Mucosa of gallbladder (tissue), 1 donor: ENCODE results near the gene BOLA2B. TPM values are rescaled to one million over a fixed set of nuclear protein-coding genes. Genes with fewer than 3 reads are reported as not detected.
"Not testable (repeated sequence)": the region's sequence is repeated elsewhere in the genome, so short reads cannot be mapped to it uniquely, and the experiment has no call there.

Source experiments
- DNase-seq: peaks from one replicate; pipeline ENCODE4 v3.0.0-alpha.2; 2020; ENCODE audit warnings: low spot score
- total RNA-seq: library from RNA; stranded (reverse); gene quantifications from one replicate; pipeline ENCODE4 v1.2.1, GENCODE V29; 2021
- donor health status: DM: no; HTN: no; CAD: no.

The BOLA2B gene
- 59.4 TPM for total RNA-seq

GRCh38 chr16:30193615-30194014 is at the start of gene BOLA2B, which contains the start of gene SLX1A:
Gene BOLA2B, minus strand, starts transcription at chr16:30193666. Its CDS starts 71 bp downstream, at chr16:30193595.
Gene SLX1A, plus strand, starts transcription at chr16:30193875. Its CDS starts 210 bp downstream, at chr16:30194085.
- DNase-seq = not testable (repeated sequence)

GRCh38 chr16:30217082-30217481 is 23.6 kb upstream of the BOLA2B start:
- DNase-seq = peak; percentile 9

- DNase-seq = not testable (repeated sequence)
These were observed 17.9 kb upstream of the BOLA2B start for GRCh38 chr16:30211414-30211813.

GRCh38 chr16:30209032-30209431 is 15.6 kb upstream of the BOLA2B start:
- DNase-seq = peak; percentile 47

- peak; percentile 21 for DNase-seq
These were observed 13.7 kb upstream of the BOLA2B start for GRCh38 chr16:30207063-30207704.

- not testable (repeated sequence) for DNase-seq
These were observed 12.8 kb upstream of the BOLA2B start for GRCh38 chr16:30206252-30206651.

- peak; percentile 10 for DNase-seq
These were observed 12.2 kb upstream of the BOLA2B start for GRCh38 chr16:30205541-30206236.

- DNase-seq = not testable (repeated sequence)
These were observed 6.3 kb upstream of the BOLA2B start for GRCh38 chr16:30199608-30200343.

GRCh38 chr16:30199049-30199448 is 5.6 kb upstream of the BOLA2B start, which contains the start of gene SULT1A3:
Gene SULT1A3, plus strand, starts transcription at chr16:30199255. Its CDS starts 1,474 bp downstream, at chr16:30200729.
- not testable (repeated sequence) for DNase-seq

GRCh38 chr16:30197001-30197400 is 3.5 kb upstream of the BOLA2B start:
- DNase-seq = not testable (repeated sequence)

GRCh38 chr16:30194172-30194925 is 883 bp upstream of the BOLA2B start:
- peak; percentile 10 for DNase-seq

- not testable (repeated sequence) for DNase-seq
These were observed 368 bp downstream of the BOLA2B start for GRCh38 chr16:30193098-30193497.

GRCh38 chr16:30191158-30191557 is 2.3 kb downstream of the BOLA2B start:
- DNase-seq = not testable (repeated sequence)

- no peak for DNase-seq
These were observed 5.4 kb downstream of the BOLA2B start for GRCh38 chr16:30187971-30188561.

GRCh38 chr16:30187556-30187865 is 6.0 kb downstream of the BOLA2B start:
- no peak for DNase-seq

GRCh38 chr16:30186782-30187555 is 6.5 kb downstream of the BOLA2B start:
- peak; percentile 72 for DNase-seq

GRCh38 chr16:30186444-30186781 is 7.1 kb downstream of the BOLA2B start:
- DNase-seq = no peak

- DNase-seq = peak; percentile 61
These were observed 7.6 kb downstream of the BOLA2B start for GRCh38 chr16:30185683-30186421.

- DNase-seq = peak; percentile 11
These were observed 8.4 kb downstream of the BOLA2B start for GRCh38 chr16:30184891-30185682.
